HEK293T (cell line): ENCODE results near the gene MED12L.

Experiments
- FOXK2 ChIP-seq: fragments of 450-650 bp; IDR thresholded peaks from 2 replicates; pipeline ENCODE4 v1.6.1; 2016; ENCODE audit warnings: mild to moderate bottlenecking
- FOXM1 ChIP-seq: fragments of 450-650 bp; IDR thresholded peaks from 2 replicates; pipeline ENCODE4 v1.6.1; 2017; ENCODE audit warnings: mild to moderate bottlenecking, borderline replicate concordance
- ZNF384 ChIP-seq: fragments of 450-650 bp; IDR thresholded peaks from 2 replicates; pipeline ENCODE4 v1.6.1; 2016
- TF ChIP-seq, protein P1 (sequence below): fragments of 450-650 bp; IDR thresholded peaks from 2 replicates; pipeline ENCODE4 v1.6.1; 2016

DNA sequence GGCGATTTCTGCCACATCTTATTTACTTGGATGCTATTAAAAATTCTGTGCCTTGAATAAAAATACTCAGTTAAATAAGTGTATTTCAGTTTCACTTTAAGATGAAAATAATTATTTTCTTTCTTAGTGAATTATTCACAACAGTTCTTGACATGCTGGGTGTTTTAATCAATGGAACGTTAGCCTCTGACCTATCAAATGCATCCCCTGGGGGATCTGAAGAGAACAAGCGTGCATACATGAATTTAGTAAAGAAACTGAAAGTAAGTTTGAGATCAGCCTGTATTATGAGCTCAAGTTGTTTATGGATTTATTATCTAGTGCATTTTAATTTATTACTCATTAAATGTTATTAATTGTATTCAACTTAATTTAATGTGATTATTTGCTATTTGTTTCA, 298.5 kb downstream of the MED12L start:
- no peak for TF ChIP-seq ZNF384
- no peak for TF ChIP-seq FOXM1
- TF ChIP-seq, protein P1, sequence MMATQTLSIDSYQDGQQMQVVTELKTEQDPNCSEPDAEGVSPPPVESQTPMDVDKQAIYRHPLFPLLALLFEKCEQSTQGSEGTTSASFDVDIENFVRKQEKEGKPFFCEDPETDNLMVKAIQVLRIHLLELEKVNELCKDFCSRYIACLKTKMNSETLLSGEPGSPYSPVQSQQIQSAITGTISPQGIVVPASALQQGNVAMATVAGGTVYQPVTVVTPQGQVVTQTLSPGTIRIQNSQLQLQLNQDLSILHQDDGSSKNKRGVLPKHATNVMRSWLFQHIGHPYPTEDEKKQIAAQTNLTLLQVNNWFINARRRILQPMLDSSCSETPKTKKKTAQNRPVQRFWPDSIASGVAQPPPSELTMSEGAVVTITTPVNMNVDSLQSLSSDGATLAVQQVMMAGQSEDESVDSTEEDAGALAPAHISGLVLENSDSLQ: no peak
- no peak for TF ChIP-seq FOXK2
